K562 (cell line): ENCODE data around the gene CYYR1.

Source experiments
- EGR1 ChIP-seq: fragments of 450-650 bp; conservative IDR thresholded peaks from 2 replicates; pipeline ENCODE4 v1.6.1; 2017; ENCODE audit warnings: mild to moderate bottlenecking
- KAT8 ChIP-seq: fragments of 450-650 bp; IDR thresholded peaks from 2 replicates; pipeline ENCODE4 v1.6.1; 2016; ENCODE audit warnings: low read depth, mild to moderate bottlenecking
- KLF16 ChIP-seq: IDR thresholded peaks from 2 replicates; pipeline ENCODE4 v1.6.1; 2016; ENCODE audit warnings: antibody characterized with exemption
- MAX ChIP-seq: sonication (generic); formaldehyde crosslinking; IDR thresholded peaks from 2 replicates; pipeline ENCODE4 v1.9.0; 2022; ENCODE audit warnings: mild to moderate bottlenecking, missing genetic modification reagents
- NR3C1 ChIP-seq: sonication (generic); formaldehyde crosslinking; IDR thresholded peaks from 2 replicates; pipeline ENCODE4 v1.8.1; 2022; ENCODE audit warnings: missing genetic modification reagents
- TBL1XR1 ChIP-seq, 2 experiments: IDR thresholded peaks; 2 replicates each; pipeline ENCODE4 v1.6.1; 2012; ENCODE audit warnings: improper control_type of control experiment in 2 of 2, low read length in 2 of 2, mild to moderate bottlenecking in 1 of 2

- TF ChIP-seq EGR1 (no peak), KAT8 (no peak), KLF16 (no peak), TBL1XR1 (IDR thresholded peaks at IDR 0.05; ENCODE audit: low read length in 2 of 2) (no peak), MAX (CRISPR knock-in tag) (no peak), NR3C1 (CRISPR knock-in tag) (no peak)
Observed at GRCh38 chr21:26451081-26451740, 121.9 kb downstream of the CYYR1 start.
